H1 (cell line): ENCODE results near the gene MPHOSPH9. TPM values are rescaled to one million over a fixed set of nuclear protein-coding genes. Genes with fewer than 3 reads are reported as not detected.

ENCODE experiments used
- FOSL1 ChIP-seq: IDR thresholded peaks from 2 replicates; pipeline ENCODE4 v1.6.1; 2011; ENCODE audit warnings: mild to moderate bottlenecking, low read depth, low read length, moderate library complexity; ENCODE audit not compliant: insufficient read depth
- NANOG ChIP-seq: IDR thresholded peaks from 2 replicates; pipeline ENCODE4 v1.6.1; 2011; ENCODE audit warnings: low read length, low read depth, mild to moderate bottlenecking, inconsistent platforms; ENCODE audit not compliant: insufficient read depth, poor library complexity, severe bottlenecking
- SRF ChIP-seq: IDR thresholded peaks from 2 replicates; pipeline ENCODE4 v1.6.1; 2011; ENCODE audit warnings: mild to moderate bottlenecking, low read depth, low read length, moderate library complexity
- polyA plus RNA-seq, 7 experiments: library from polyadenylated mRNA; depleted of rRNA in 3 of 7; stranded (reverse) in 5 of 7; unstranded in 2 of 7; fragments of >200 nt in 5 of 7; fragments of 200-250 nt in 2 of 7; gene quantifications; 1 replicate in 5 of 7; 2 replicates in 1 of 7; 4 replicates in 1 of 7; pipeline versions ENCODE4 v1.2.1 to v1.2.3, GENCODE V29; 2011 to 2013; ENCODE audit warnings: missing spikeins in 2 of 7, mixed read lengths in 2 of 7
- total RNA-seq: library from RNA; stranded (reverse); fragmentation: NEBNext Ultra II Directional; extraction: Animal tissue kit (Norgen Biotek cat#: 25700); gene quantifications from 2 replicates; pipeline ENCODE4 v1.2.1, GENCODE V29; 2021

The MPHOSPH9 gene
- total and polyA plus RNA-seq, 2 of the 8 experiments (the other 6 are each of a cell fraction or from before 2014, with no cell fraction given), result 8.8 to 48.8 TPM

GRCh38 chr12:123129621-123130020, 103.3 kb downstream of the MPHOSPH9 start (continued):
- TF ChIP-seq FOSL1, result no peak
- TF ChIP-seq NANOG, result no peak
- no peak for TF ChIP-seq SRF
